C4-2B (cell line): ENCODE data around the gene PDE4D.

Source experiments
- ZFX ChIP-seq: fragments of 450-650 bp; IDR thresholded peaks from 2 replicates; pipeline ENCODE4 v1.6.1; 2017
- TF ChIP-seq, protein P1 (sequence below): fragments of 450-650 bp; conservative IDR thresholded peaks from 2 replicates; pipeline ENCODE4 v1.5.1; 2017; ENCODE audit warnings: mild to moderate bottlenecking

GRCh38 chr5:59161221-59162105, 732.1 kb downstream of the PDE4D start:
- TF ChIP-seq, protein P1, sequence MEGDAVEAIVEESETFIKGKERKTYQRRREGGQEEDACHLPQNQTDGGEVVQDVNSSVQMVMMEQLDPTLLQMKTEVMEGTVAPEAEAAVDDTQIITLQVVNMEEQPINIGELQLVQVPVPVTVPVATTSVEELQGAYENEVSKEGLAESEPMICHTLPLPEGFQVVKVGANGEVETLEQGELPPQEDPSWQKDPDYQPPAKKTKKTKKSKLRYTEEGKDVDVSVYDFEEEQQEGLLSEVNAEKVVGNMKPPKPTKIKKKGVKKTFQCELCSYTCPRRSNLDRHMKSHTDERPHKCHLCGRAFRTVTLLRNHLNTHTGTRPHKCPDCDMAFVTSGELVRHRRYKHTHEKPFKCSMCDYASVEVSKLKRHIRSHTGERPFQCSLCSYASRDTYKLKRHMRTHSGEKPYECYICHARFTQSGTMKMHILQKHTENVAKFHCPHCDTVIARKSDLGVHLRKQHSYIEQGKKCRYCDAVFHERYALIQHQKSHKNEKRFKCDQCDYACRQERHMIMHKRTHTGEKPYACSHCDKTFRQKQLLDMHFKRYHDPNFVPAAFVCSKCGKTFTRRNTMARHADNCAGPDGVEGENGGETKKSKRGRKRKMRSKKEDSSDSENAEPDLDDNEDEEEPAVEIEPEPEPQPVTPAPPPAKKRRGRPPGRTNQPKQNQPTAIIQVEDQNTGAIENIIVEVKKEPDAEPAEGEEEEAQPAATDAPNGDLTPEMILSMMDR = no peak
- no peak for TF ChIP-seq ZFX
